ENCODE results near the gene RBMS1.

GRCh38 chr2:160257041-160257742 is 236.4 kb downstream of the RBMS1 start:
- TF ChIP-seq, protein P1, sequence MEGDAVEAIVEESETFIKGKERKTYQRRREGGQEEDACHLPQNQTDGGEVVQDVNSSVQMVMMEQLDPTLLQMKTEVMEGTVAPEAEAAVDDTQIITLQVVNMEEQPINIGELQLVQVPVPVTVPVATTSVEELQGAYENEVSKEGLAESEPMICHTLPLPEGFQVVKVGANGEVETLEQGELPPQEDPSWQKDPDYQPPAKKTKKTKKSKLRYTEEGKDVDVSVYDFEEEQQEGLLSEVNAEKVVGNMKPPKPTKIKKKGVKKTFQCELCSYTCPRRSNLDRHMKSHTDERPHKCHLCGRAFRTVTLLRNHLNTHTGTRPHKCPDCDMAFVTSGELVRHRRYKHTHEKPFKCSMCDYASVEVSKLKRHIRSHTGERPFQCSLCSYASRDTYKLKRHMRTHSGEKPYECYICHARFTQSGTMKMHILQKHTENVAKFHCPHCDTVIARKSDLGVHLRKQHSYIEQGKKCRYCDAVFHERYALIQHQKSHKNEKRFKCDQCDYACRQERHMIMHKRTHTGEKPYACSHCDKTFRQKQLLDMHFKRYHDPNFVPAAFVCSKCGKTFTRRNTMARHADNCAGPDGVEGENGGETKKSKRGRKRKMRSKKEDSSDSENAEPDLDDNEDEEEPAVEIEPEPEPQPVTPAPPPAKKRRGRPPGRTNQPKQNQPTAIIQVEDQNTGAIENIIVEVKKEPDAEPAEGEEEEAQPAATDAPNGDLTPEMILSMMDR (IDR thresholded peaks at IDR 0.05) = no peak
- no peak for TF ChIP-seq POLR2A (IDR thresholded peaks at IDR 0.05)

Measured in tibial nerve (tissue), 3 donors.